HG03521 (cell line): Measurements from ENCODE around the gene PIK3CB.
"Not testable (repeated sequence)": the region's sequence is repeated elsewhere in the genome, so short reads cannot be mapped to it uniquely, and the experiment has no call there.

Experiments used
- ATAC-seq: cut with Tn5 transposase; IDR thresholded peaks from one replicate; pipeline ENCODE4 v1.9.1; 2021; ENCODE audit warnings: mild to moderate bottlenecking, moderate library complexity; ENCODE audit not compliant: unreplicated experiment

The PIK3CB gene

GRCh38 chr3:138809500-138810256 is 25.1 kb downstream of the PIK3CB start:
- ATAC-seq = no peak

GRCh38 chr3:138806376-138807080 is 28.2 kb downstream of the PIK3CB start:
- ATAC-seq = no peak

- ATAC-seq = no peak
Measured at GRCh38 chr3:138803006-138803653, 31.6 kb downstream of the PIK3CB start.

DNA sequence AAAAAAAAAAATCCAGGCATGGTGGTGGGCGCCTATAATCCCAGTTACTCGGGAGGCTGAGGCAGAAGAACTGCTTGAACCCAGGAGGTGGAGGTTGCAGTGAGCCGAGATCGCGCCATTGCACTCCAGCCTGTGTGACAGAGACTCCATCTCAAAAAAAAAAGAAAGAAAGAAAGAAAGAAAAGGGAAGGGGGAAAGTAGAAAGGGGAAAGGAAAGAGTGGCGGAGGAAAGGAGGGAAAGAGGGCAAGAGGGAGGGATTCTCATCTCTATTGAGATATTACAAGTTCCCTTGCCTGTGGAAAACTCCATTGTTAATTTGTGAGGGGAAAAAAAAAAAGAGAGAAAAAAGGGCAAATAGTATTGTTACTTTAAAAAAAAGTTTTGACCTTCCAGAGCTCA is 32.5 kb downstream of the PIK3CB start:
- not testable (repeated sequence) for ATAC-seq

DNA sequence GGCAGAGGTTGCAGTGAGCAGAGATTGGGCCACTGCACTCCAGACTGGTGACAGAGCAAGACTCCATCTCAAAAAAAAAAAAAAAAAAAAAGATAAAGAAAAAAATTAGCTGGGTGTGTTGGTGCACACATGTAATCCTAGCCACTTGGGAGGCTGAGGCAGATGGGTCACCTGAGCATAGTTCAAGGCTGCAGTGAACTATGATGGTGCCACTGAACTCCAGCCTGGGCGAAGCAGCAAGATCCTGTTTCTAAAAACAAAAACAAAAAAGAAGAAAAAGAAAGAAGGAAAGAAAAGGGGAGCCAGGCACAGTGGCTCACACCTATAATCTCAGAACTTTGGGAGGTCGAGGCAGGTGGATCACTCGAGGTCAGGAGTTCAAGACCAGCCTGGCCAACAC is 32.9 kb downstream of the PIK3CB start:
- no peak for ATAC-seq

DNA sequence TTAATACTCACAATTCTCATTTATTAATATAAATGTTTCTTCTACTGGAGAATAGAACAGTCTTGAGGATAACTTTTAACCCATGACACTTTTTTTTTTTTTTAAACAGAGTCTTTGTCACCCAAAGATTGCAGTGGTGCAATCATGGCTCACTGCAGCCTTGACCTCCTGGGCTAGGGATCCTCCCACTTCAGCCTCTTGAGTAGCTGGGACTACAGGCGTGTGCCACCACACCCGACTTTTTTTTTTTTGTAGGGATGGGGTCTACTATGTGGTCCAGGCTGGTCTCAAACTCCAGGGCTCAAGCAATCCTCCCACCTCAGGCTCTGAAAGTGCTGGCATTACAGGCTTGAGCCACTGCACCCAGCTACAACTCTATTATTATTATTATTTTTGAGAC is 34.5 kb downstream of the PIK3CB start:
- ATAC-seq = no peak

DNA sequence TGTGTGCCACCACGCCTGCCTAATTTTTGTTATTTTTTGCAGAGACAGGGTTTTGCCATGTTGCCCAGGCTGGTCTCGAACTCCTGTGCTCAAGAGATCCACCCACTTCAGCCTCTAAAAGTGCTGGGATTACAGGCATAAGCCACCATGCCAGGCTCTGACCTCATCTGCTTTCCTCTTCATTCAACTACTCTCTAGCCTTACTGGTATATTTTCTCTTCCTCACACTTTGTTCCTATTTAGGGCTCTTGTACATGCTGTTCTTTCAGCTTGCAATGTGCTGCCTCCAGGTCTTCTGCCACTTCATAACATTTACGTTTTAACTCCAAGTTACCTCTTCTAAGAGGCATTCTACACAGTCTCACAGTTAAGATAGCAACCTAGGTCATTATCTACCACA is 34.9 kb downstream of the PIK3CB start:
- ATAC-seq = no peak

DNA sequence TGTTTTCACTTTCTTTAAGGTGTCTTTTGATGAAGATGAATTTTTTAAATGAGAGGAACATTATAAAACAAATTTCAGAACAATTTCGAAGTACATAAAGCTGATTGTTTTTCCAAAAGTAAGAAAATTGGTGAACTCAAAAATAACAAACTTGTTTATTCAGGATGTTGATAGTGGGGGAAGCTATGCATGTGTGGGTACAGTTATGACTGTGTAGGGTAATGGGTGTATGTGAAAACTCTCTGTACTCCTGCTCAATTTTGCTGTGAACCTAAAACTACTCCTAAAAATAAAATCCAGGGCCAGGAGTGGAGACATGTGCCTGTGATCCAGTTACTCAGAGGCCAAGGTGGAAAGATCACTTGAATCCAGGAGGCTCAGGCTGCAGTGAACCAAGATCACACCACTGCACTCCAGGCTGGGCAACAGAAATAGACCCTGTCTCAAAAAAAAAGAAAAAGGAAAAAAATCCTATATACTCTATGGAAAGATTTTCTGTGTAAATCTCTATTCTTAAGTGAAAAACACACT is 37.2 kb downstream of the PIK3CB start:
- ATAC-seq = no peak

GRCh38 chr3:138796761-138797160 is 38.0 kb downstream of the PIK3CB start:
- no peak for ATAC-seq

DNA sequence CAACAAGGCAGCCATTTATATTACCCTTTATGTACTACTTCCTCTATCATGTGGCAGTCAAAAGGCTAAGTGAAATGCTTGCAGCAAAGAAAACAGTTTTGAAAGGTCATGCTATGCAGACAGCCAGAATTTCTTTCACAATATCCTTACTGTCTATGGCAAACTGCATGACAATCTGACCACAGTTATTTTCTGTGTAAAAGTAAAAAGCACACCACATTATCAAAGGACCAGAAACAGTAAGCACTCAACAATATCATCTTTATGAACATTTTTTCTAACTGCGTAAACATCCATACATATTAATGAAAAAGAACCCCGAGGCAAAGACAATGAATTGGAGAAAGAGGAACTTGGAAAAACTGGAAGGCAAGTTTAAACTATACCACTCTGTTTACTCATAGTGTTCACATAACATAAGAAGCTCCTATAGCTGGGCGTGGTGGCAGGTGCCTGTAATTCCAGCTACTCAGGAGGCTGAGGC is 47.9 kb downstream of the PIK3CB start:
- ATAC-seq = no peak

- ATAC-seq = no peak
Measured at GRCh38 chr3:138785951-138786350, 48.8 kb downstream of the PIK3CB start.

- ATAC-seq = not testable (repeated sequence)
Measured at GRCh38 chr3:138785362-138785857, 49.3 kb downstream of the PIK3CB start.

GRCh38 chr3:138782755-138783154 is 52.0 kb downstream of the PIK3CB start:
- ATAC-seq = no peak

DNA sequence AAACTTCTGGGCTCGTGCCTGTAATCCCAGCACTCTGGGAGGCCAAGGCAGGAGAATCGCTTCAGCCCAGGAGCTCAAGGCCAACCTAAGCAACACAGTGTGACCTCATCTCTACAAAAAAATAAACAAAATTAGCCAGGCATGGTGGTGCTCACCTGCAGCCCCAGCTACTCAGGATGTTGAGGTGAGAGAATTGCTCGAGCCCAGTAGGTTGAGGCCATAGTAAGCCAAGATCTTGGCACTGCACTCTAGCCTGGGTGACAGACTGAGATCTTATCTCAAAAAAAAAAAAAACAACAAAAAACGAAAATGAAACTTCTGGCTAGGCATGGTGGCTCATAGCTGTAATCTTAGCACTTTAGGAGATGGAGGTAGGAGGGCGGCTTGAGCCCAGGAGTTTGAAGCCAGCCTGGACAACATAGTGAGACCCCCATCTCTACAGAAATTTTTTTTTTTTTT is 53.7 kb downstream of the PIK3CB start:
- ATAC-seq = peak; percentile 78

- ATAC-seq = no peak
Measured at GRCh38 chr3:138778643-138779042, 56.1 kb downstream of the PIK3CB start.

GRCh38 chr3:138776961-138777360 is 57.8 kb downstream of the PIK3CB start:
- no peak for ATAC-seq

- no peak for ATAC-seq
Measured at GRCh38 chr3:138775254-138775595, 59.5 kb downstream of the PIK3CB start.

- ATAC-seq = peak; percentile 76
Measured at GRCh38 chr3:138774529-138775253, 60.0 kb downstream of the PIK3CB start.

- no peak for ATAC-seq
Measured at GRCh38 chr3:138771585-138771984, 63.1 kb downstream of the PIK3CB start.

- no peak for ATAC-seq
Measured at GRCh38 chr3:138769616-138770015, 65.1 kb downstream of the PIK3CB start.

DNA sequence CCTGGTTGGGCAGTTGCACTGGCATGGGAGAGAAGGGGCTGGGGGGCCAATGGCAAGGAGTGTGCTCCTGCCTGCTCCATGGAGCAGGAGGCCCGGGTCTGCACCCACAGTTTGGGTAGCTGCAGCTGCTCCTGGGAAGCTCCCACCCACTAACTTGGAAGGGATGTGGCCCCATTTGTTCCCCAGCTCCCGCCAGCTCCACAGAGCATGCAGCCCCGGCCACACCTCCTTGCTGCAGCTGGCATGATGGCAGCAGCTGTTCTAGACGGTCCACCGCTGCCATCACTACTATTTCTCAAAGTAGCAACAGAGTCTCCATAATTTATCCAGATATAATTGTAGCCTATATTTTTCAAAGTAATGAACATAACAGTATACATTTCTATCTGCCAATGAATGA is 65.8 kb downstream of the PIK3CB start:
- ATAC-seq = no peak
